GM15510 (cell line): ENCODE data around the gene HP1BP3.

Source experiments
- POLR2A ChIP-seq: IDR thresholded peaks from 3 replicates; pipeline ENCODE4 v1.6.1; 2011; ENCODE audit warnings: borderline replicate concordance; ENCODE audit not compliant: insufficient read length; ENCODE audit errors: extremely low read depth

The HP1BP3 gene

DNA sequence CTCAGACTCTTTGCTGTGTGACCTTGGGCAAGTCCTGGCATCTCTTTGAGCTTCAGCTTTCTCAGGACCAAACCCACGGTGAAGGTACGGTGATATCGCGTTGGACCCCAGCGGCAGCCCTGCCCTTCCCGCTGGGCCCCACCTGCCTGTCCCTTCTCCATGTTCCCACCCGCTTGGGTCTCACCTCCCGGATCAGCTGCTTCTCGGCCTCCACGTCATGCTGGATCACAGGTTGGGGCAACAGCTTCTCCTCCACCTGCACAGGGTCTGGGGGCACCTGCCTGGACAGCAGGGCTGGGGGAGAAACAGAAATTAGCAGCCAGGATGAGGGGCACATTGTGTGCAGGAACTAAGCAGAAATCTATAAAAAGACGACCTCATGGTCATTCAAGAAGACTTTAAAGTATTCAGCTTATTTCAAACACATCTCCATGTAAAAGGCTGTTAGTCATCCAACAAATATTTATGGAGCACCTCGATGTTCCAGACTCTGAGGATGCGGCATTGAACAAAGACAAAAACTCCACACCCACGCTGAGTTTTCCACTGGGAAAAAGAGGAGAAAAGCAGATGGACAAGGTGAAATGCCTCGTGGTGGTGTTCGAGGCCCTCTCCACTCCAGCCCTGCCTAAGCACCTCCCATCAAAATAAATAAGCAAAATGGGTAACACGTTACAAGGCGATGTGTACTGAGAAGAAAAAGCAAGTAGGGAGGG is 88.8 kb downstream of the HP1BP3 start:
- no peak for TF ChIP-seq POLR2A

DNA sequence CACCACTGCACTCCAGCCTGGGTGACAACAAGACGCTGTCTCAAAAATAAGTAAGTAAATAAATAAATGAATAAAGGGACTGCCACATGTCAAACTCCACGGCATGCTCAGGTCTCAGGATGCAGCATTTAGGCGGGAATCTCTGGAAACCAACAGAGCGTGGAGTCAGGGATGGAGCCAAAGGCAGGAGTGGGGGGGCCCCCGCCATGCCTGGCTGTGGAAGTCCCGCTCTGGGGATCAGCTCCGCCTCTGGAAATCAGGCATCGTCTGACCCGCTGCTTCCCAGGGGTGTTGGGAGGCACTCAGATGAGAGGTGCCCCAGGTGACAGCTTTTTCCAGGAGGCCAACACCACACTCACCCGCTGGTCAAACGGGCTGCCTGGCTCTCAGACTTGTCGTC is 89.5 kb downstream of the HP1BP3 start:
- TF ChIP-seq POLR2A = no peak

DNA sequence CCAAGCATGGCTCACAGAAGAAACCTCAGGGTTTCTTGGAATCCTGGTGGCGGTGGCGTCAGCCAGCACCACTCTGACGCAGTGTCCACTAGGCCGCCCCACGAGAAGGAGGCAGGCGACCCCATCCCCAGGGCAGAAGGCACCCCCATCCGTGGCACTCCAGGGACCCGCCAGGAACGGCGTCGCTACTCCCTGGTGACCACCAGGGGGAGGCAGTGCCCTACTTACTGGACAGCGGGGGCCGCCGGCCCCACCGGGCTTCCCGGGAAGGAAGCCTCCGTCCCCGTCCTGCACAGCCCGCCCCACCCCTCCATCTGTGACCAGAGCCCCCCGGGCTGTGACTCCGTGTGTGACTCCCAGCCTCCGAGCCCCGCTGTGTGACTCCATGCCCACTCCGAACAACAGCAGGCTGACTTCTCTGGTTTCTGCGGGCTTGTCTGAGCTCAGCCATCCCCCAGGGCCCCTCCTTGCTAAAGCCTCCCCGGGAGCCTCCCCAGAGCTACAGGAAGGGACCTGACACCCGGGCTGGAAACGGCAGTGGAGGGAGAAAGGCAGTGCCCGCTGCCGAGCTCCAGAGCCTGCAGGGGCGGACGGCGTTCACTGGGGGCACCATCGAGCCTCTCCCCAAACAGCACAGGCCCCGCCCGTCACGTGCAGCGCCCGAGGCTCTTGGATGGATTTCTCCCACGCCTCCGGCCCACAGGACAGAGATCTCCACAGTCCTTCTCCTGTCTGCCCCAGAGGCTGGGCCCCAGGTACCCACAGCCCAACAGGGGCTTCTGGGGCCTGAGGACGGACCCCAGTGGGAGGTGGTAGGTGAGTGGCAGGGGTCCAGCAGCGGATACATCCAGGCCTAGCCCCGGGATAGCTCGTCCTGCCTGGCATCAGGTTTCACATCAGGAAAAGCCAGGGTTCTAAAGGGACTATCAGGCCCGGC is 90.4 kb downstream of the HP1BP3 start:
- no peak for TF ChIP-seq POLR2A

DNA sequence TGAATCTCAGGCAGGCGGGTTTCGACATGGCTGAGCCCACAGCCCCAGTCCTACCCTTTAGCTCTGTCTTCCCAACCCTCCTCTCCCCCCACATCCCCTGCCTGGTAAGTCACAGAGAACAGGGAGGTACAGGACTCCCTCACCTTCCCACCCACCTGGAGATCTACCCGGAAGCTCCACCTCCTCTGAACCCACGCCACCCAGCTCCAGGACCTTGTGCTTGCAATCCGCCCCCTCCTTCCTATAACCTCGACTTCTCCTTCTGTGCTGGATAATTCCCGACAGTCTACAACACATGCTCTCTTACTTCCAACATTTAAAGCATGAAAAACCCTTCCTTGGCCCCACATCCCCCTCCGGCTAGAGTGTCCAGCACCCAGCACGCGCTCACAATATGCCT is 91.6 kb downstream of the HP1BP3 start:
- no peak for TF ChIP-seq POLR2A

DNA sequence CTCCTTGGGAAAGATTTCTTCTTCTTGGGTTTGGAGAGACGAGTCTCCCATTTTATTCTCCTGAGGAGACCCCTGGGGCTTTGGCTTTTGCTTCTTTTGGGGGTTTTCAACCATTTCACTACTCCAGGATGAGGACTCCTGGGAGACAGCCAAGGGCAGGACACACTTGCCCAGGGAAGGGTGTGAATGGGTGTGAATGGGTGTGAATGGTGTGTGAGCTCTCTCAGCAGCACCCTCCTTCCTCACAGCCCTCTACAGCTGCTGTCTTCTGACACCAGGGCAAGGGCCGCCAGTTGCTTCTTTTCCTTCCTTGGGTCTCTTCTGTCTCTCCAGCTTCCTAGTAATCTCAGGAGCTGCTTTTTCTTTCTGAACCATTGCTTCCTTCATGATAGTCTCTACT is 93.5 kb downstream of the HP1BP3 start:
- no peak for TF ChIP-seq POLR2A
